ENCODE measurements around the gene PCNT. TPM values are rescaled to one million over a fixed set of nuclear protein-coding genes. Genes with fewer than 3 reads are reported as not detected.

PCNT gene
- total and polyA plus RNA-seq, 2 of the 8 experiments (the other 6 are each of a cell fraction or from before 2014, with no cell fraction given) = 9.9 to 45.1 TPM

DNA sequence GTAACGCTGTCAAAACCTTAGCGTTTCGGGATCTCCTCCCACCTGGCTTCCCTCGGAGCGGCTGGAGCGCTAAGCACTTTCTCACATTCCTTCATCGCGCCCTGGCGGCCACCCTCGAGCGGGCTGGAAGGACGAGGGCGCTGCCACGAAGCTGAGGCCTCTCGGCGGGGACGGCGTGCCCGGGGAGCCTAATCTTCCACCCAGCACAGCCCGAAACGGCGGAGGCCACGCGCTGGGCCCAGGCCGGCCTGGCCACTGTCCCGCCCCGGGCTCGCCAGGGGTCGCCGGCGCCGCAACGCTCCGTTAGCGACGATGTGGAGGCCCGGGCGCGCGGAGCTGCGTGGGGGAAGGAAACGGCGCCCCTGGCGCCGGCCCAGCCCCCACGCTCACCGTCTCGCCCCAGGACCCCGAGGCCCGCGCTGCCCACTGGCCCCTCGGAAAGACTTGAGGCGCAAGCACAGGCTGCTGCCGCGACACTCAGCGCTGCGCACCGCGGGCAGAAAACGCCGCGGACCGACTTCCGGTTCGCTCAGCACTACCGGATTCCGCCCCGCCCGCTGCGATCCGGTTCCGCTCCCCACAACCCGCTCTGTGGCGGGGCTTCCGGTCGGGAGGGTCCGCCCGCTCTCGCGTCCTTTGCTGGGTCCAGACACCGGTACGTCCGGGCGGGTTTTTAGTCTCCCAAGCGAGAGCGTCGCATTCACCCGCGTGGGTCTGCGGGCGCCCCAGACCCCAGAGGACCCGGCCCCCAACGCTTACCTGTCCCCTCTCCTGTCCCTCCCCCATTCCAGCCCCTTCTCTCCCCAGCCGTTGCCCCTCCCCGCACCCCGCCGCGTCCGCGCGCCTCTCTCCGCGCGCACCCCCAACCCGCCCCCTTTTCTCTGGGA is 38.0 kb upstream of the PCNT start, which contains the start of gene YBEY (continued):
- TF ChIP-seq CBX5 (IDR thresholded peaks at IDR 0.05; ENCODE audit: low read depth, low read length) (no peak), SP2 (IDR thresholded peaks at IDR 0.05; ENCODE audit: low read length) (no peak), TEAD4 (IDR thresholded peaks at IDR 0.05; ENCODE audit: low read depth, low read length) (peak; percentile 73; the same call in 1 of the 2 replicates), HDAC6 (IDR thresholded peaks at IDR 0.05; ENCODE audit: low read depth, low read length) (no peak), CHD1 (IDR thresholded peaks at IDR 0.05; ENCODE audit: low read depth, low read length) (no peak), SRF (IDR thresholded peaks at IDR 0.05; ENCODE audit: low read depth, low read length) (0 out of 2 replicates have a peak, but pooled peaks have one; percentile 25), SP4 (IDR thresholded peaks at IDR 0.05; ENCODE audit: low read length) (no peak; the same call in 1 of the 2 replicates), POLR2AphosphoS5 (IDR thresholded peaks at IDR 0.05; ENCODE audit: low read depth, low read length) (peak; percentile 66; the same call in 1 of the 2 replicates), ZNF274 (IDR thresholded peaks at IDR 0.05; ENCODE audit: borderline replicate concordance, extremely low read depth, low read length) (no peak), SUZ12 (IDR thresholded peaks at IDR 0.05; ENCODE audit: low read length) (no peak), EP300 (IDR thresholded peaks at IDR 0.05; ENCODE audit: borderline replicate concordance in 1 of 2, low read depth in 2 of 2, low read length in 2 of 2) (no peak), SP1 (IDR thresholded peaks at IDR 0.05; ENCODE audit: low read depth, low read length) (0 out of 2 replicates have a peak, but pooled peaks have one; percentile 5), SIX5 (IDR thresholded peaks at IDR 0.05; ENCODE audit: low read depth, low read length) (no peak), RBBP5 (IDR thresholded peaks at IDR 0.05; ENCODE audit: borderline replicate concordance, low read depth, low read length) (peak; percentile 97), RFX5 (IDR thresholded peaks at IDR 0.05; ENCODE audit: borderline replicate concordance, low read depth, low read length) (no peak), NANOG (IDR thresholded peaks at IDR 0.05; ENCODE audit: insufficient read depth, low read depth, low read length, poor library complexity, severe bottlenecking) (peak; percentile 4), PHF8 (conservative IDR thresholded peaks at IDR 0.05; ENCODE audit: low read depth, low read length) (peak; percentile 64), TAF7 (optimal IDR thresholded peaks at IDR 0.05; ENCODE audit: borderline replicate concordance, low read depth, low read length) (no peak), CBX8 (IDR thresholded peaks at IDR 0.05; ENCODE audit: borderline replicate concordance, low read depth, low read length) (no peak), CREB1 (IDR thresholded peaks at IDR 0.05) (peak; percentile 67; the same call in 1 of the 2 replicates)
- TF ChIP-seq, protein P1, sequence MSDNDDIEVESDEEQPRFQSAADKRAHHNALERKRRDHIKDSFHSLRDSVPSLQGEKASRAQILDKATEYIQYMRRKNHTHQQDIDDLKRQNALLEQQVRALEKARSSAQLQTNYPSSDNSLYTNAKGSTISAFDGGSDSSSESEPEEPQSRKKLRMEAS (IDR thresholded peaks at IDR 0.05) = peak; percentile 31
- TF ChIP-seq, protein P2, sequence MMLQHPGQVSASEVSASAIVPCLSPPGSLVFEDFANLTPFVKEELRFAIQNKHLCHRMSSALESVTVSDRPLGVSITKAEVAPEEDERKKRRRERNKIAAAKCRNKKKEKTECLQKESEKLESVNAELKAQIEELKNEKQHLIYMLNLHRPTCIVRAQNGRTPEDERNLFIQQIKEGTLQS (IDR thresholded peaks at IDR 0.05; ENCODE audit: insufficient read depth, low read depth, low read length) = no peak
- TF ChIP-seq, protein P3, sequence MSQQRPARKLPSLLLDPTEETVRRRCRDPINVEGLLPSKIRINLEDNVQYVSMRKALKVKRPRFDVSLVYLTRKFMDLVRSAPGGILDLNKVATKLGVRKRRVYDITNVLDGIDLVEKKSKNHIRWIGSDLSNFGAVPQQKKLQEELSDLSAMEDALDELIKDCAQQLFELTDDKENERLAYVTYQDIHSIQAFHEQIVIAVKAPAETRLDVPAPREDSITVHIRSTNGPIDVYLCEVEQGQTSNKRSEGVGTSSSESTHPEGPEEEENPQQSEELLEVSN (IDR thresholded peaks at IDR 0.05) = no peak
